ENCODE measurements around the gene HSPA4.
A peak's percentile ranks its signal among the peaks of the same experiment; 100 is the strongest.

HSPA4 gene

DNA sequence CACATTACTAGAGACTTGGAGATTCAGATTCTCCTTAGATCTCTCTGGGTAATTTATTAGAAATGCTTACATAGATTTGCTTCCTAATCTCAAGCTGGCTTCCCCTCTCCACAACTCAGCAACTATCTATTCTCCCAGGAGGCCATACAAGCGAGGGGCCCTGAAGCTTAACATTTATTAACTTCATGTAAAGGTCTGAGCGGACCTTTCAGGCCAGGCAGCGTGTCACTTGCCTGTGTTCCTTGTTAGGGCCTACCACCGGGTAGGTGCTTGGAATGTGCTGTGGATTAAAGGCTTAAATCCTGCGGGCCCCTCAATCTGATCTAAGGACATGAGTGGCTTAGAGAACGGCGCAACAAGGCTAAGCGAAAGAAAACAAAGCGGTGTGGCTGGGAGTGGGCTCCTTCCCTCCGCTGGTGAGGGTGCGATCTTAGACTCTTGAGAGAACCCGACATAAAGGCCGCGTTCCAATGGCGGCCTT lies 712 bp upstream of the HSPA4 start:
- TF ChIP-seq, protein P1, sequence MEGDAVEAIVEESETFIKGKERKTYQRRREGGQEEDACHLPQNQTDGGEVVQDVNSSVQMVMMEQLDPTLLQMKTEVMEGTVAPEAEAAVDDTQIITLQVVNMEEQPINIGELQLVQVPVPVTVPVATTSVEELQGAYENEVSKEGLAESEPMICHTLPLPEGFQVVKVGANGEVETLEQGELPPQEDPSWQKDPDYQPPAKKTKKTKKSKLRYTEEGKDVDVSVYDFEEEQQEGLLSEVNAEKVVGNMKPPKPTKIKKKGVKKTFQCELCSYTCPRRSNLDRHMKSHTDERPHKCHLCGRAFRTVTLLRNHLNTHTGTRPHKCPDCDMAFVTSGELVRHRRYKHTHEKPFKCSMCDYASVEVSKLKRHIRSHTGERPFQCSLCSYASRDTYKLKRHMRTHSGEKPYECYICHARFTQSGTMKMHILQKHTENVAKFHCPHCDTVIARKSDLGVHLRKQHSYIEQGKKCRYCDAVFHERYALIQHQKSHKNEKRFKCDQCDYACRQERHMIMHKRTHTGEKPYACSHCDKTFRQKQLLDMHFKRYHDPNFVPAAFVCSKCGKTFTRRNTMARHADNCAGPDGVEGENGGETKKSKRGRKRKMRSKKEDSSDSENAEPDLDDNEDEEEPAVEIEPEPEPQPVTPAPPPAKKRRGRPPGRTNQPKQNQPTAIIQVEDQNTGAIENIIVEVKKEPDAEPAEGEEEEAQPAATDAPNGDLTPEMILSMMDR (IDR thresholded peaks at IDR 0.05; ENCODE audit: low read depth, low read length, missing control alignments): no peak
- no peak for DNase-seq (ENCODE audit: low read depth)
- H3K4me3 ChIP-seq (ENCODE audit: low read depth, low read length): peak overlapping the region; percentile 97
- in situ Hi-C loops (cut with HindIII; ENCODE audit: low sequenced_read_pairs): no loop called here

DNA sequence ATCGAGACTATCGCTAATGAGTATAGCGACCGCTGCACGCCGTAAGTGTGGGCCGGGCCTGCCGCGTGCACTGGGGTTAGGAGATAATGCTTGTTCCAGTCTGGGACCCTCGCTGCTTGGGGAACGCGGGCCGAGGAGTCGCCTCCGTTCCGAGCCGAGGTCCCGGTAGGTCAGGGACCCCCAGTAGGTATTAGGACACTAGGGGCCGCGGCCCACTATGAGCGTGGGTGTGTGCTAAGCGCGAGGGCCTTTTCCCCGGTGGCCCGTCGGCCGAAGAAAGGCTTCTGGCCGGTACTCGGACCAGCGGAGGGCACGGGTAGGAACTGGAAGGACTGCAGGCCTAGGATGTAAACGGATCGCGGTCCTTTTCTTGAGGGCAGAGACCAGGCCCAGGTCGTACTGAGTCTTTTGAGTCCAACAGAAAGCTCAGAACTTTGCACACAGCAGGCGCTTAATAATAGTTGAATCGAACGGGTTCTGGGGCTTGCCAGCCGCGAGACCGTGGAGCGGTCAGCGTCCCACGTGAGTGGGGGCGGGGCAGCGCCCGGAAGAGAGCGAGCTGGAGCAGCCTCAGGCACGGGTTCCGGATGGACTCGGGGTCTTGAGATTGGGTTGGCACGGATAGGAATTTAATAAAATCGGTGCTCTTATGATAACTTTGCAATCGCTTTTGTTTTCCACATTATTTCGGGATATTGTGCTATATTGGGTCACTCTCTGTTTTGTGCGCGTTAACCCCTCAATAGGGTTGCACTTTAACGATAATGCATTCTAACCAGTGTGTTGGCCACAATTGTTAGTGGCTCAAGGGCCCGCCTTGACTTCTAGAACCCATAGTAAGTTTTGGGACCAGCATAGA lies 733 bp downstream of the HSPA4 start:
- in situ Hi-C loops (cut with HindIII; ENCODE audit: low sequenced_read_pairs): no loop called here
- peak overlapping the region; percentile 97 for H3K4me3 ChIP-seq (ENCODE audit: low read depth, low read length)
- DNase-seq (ENCODE audit: low read depth): no peak
- TF ChIP-seq, protein P1 (IDR thresholded peaks at IDR 0.05; ENCODE audit: low read depth, low read length, missing control alignments): no peak

DNA sequence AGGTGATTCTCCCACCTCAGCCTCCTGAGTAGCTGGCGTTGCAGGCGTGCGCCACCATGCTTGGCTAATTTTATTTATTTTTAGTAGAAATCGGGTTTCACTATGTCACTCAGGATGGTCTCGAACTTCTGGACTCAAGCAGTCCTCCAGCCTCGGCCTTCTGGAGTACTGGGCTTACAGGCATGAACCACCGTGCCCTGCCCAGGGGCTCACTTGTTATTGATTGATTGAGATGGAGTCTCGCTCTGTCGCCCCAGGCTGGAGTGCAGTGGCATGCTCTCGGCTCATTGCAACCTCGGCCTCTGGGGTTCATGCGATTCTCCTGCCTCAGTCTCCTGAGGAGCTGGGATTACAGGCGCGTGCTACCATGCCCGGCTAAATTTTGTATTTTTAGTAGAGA lies 1.6 kb downstream of the HSPA4 start:
- TF ChIP-seq, protein P1 (IDR thresholded peaks at IDR 0.05; ENCODE audit: low read depth, low read length, missing control alignments): no peak
- in situ Hi-C loops (cut with HindIII; ENCODE audit: low sequenced_read_pairs): no loop called here
- H3K4me3 ChIP-seq (ENCODE audit: low read depth, low read length): peak overlapping the region; percentile 97

DNA sequence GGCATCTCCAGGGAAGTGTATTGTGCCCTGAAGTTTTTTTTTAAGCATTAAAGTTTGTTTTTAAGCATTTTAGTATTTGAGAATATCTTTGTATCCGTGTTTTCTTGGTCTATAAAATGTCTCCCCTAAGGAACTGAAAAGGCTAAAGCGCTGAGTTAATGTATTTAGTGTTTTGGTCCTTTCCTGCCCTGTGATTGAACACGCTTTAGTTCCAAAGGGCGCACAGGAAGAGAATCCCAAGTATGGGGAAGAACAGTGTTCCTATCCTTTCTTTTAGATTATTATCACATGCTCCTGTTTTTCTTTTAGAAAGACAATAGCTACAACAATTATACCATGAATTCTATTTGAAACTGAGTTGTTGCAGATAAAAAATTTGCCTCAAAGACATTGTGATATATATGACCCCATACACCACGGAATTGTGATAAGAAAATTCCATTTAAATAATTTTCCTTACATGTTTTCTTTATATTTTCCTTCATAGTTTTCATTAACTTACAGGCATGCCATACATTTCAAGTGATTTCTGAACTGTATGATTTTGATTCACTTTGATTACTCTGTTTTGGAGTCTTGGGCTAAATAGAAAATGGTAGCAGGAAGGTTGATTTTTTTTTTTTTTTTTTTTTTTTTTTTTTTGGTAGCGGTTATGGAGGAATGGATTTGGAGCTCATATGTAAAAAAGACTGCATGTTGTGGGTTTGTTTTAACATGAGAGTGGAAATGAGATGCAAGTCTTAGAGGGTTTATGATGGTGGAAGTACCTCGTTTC lies 3.1 kb downstream of the HSPA4 start:
- DNase-seq (ENCODE audit: low read depth): no peak
- in situ Hi-C loops (cut with HindIII; ENCODE audit: low sequenced_read_pairs): no loop called here
- H3K4me3 ChIP-seq (ENCODE audit: low read depth, low read length): no peak overlapping the region
- TF ChIP-seq, protein P1 (IDR thresholded peaks at IDR 0.05; ENCODE audit: low read depth, low read length, missing control alignments): no peak

More for the DNA sequence above, 1.6 kb downstream of the HSPA4 start:
- DNase-seq (ENCODE audit: low read depth): no peak

DNA sequence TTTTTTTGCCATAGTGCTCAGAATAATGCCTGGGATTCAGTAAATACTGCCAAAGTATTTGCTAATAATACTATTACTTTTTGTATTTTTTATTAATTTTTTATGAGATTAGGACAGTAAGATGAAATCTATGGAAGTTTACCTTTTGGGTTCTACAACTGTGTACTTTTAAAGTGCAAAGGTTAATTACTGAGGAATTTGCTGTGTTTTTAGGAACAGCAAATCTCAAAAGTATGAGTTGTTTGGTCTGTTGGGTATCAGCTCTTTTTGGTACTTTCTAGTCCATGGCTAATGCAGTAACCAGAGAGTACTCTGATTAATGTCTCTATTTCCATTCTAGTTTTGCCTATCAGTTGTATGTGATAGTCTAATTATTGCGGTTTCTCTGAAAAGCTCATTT lies 5.1 kb downstream of the HSPA4 start:
- in situ Hi-C loops (cut with HindIII; ENCODE audit: low sequenced_read_pairs): no loop called here
- DNase-seq (ENCODE audit: low read depth): no peak
- TF ChIP-seq, protein P1 (IDR thresholded peaks at IDR 0.05; ENCODE audit: low read depth, low read length, missing control alignments): no peak
- H3K4me3 ChIP-seq (ENCODE audit: low read depth, low read length): no peak overlapping the region

DNA sequence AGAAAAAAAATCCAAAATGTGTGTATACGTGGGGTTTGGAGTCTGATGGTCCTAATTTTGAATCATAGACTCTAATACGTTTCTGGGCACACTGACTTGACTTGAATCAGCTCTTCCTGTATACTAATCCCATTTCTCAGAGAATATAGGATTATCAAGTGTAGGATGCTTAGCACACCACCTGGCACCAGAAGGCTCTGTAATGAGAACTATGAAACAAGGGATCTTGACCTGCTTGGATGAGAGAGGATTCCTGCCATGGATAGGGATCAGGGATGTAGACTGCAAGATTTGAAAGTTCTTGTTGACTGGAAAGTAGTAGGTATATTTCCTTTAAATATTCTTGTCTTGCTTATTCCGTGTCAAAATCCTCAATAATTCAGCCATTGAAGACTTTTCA lies 7.8 kb downstream of the HSPA4 start:
- no peak overlapping the region for H3K4me3 ChIP-seq (ENCODE audit: low read depth, low read length)
- DNase-seq (ENCODE audit: low read depth): no peak
- in situ Hi-C loops (cut with HindIII; ENCODE audit: low sequenced_read_pairs): no loop called here
- TF ChIP-seq, protein P1 (IDR thresholded peaks at IDR 0.05; ENCODE audit: low read depth, low read length, missing control alignments): no peak
